Tibial nerve (tissue), 4 donors: ENCODE data around the gene FBXW11. TPM values are rescaled to one million over a fixed set of nuclear protein-coding genes. Genes with fewer than 3 reads are reported as not detected.

Experiments used
- DNase-seq, 2 donors: peaks; one replicate each; pipeline ENCODE4 v3.0.0-alpha.2; 2019; ENCODE audit warnings: low spot score in 2 of 2
- H3K27ac ChIP-seq, 4 donors: fragments of 200-600 bp; sonication (generic) in 3 of 4; one replicate each; pipeline ENCODE4 v1.5.1; 2017 to 2019; ENCODE audit warnings: mild to moderate bottlenecking in 1 of 4
- H3K27me3 ChIP-seq, 2 donors: fragments of 200-600 bp; sonication (generic) in 1 of 2; one replicate each; pipeline versions ENCODE4 v1.5.1 to v1.6.0; 2017 to 2019
- H3K36me3 ChIP-seq, 3 donors: fragments of 200-600 bp; sonication (generic); one replicate each; pipeline ENCODE4 v1.5.1; 2018 to 2019
- H3K4me1 ChIP-seq, 4 donors: fragments of 200-600 bp; sonication (generic) in 3 of 4; one replicate each; pipeline ENCODE4 v1.5.1; 2017 to 2019
- H3K4me3 ChIP-seq, 4 donors: fragments of 200-600 bp; sonication (generic) in 3 of 4; one replicate each; pipeline ENCODE4 v1.5.1; 2017 to 2019; ENCODE audit warnings: mild to moderate bottlenecking in 1 of 4, moderate library complexity in 1 of 4
- H3K9me3 ChIP-seq, 4 donors: fragments of 200-600 bp; sonication (generic) in 3 of 4; one replicate each; pipeline ENCODE4 v1.5.1; 2017 to 2019
- EP300 ChIP-seq, 2 donors: sonication (generic); formaldehyde crosslinking; IDR thresholded peaks; one replicate each; pipeline ENCODE4 v1.6.1; 2017; ENCODE audit warnings: antibody characterized with exemption in 2 of 2, mild to moderate bottlenecking in 1 of 2
- POLR2A ChIP-seq, 2 donors: fragments of 450-650 bp; IDR thresholded peaks; one replicate each; pipeline ENCODE4 v1.6.1; 2017; ENCODE audit warnings: antibody characterized with exemption in 2 of 2, mild to moderate bottlenecking in 2 of 2, moderate library complexity in 2 of 2
- WGBS, 2 donors: methylation state at CpG; one replicate each; pipeline ENCODE4 v1.1.5; 2018; 5-methylcytosine and 5-hydroxymethylcytosine counted together
- total RNA-seq, 4 donors: library from RNA; depleted of rRNA; stranded (reverse); fragments of >200 nt; gene quantifications; one replicate each; pipeline ENCODE4 v1.1.0, GENCODE V29; 2016
- TF ChIP-seq, protein P1 (sequence below), 5 experiments: fragments of 200-600 bp in 3 of 5; fragments of 450-650 bp in 2 of 5; sonication (generic) in 3 of 5; IDR thresholded peaks; one replicate each; pipeline ENCODE4 v1.5.1; 2016 to 2019; ENCODE audit warnings: antibody characterized with exemption in 5 of 5, mild to moderate bottlenecking in 3 of 5, moderate library complexity in 2 of 5

Gene FBXW11
- total RNA-seq, 4 donors from 2014 or later, result 49.2 to 96.4 (median 73.4) TPM

GRCh38 chr5:172052450-172053236 is 46.2 kb upstream of the FBXW11 start:
- TF ChIP-seq POLR2A (IDR thresholded peaks at IDR 0.05), result no peak
- TF ChIP-seq, protein P1, sequence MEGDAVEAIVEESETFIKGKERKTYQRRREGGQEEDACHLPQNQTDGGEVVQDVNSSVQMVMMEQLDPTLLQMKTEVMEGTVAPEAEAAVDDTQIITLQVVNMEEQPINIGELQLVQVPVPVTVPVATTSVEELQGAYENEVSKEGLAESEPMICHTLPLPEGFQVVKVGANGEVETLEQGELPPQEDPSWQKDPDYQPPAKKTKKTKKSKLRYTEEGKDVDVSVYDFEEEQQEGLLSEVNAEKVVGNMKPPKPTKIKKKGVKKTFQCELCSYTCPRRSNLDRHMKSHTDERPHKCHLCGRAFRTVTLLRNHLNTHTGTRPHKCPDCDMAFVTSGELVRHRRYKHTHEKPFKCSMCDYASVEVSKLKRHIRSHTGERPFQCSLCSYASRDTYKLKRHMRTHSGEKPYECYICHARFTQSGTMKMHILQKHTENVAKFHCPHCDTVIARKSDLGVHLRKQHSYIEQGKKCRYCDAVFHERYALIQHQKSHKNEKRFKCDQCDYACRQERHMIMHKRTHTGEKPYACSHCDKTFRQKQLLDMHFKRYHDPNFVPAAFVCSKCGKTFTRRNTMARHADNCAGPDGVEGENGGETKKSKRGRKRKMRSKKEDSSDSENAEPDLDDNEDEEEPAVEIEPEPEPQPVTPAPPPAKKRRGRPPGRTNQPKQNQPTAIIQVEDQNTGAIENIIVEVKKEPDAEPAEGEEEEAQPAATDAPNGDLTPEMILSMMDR (IDR thresholded peaks at IDR 0.05), result no peak
- no peak for TF ChIP-seq EP300 (IDR thresholded peaks at IDR 0.05)
- Histone ChIP-seq H3K27me3 (no peaks in the 10 kb centered on the region), H3K4me1 (peaks cover 0 to 10% (median 2%) of the 10 kb centered on the region in 4 donors), H3K27ac (peak overlapping the region in 3 of 4 donors; percentile 23 to 83 (median 75)), H3K4me3 (no peak overlapping the region), H3K36me3 (peaks cover 0 to 94% (median 20%) of the 10 kb centered on the region in 3 donors), H3K9me3 (no peaks in the 10 kb centered on the region)
- 76 to 78% methylated on average over 16 to 19 of the region's 19 CpGs for WGBS, 2 donors
- DNase-seq, result no peak

DNA sequence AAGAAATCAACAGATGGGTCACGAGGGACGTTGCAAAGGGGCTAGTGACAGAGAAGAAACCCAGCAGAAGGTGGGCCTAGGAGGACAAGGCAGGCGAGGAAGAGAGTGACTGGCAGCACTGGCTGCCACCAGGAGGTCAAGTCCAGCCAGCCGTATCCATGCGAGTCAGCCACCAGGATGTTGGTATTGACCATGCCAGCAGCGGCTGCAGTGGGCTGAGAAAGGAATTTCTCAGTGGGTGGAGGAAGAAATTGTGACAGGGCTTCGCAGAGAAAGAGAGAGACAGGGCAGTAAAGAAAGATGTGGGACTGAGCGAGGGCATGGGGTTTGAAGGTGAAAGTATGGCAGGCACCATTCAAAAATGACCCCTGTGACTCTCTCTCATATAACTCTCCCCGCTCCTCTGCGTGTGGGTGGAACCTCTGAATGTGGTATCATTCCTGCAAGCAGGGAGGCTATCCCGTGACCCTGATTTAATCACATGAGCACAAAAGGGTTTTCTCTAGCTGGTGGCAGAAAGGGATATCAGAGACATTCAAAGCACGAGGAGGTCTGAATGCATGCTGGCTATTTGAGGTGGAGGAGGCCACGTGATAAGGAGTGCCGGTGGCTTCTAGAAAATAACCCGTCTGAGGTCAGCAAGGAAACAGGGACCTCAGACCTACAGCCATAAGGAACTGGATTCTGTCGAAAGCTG is 45.4 kb upstream of the FBXW11 start:
- H3K27ac ChIP-seq, result peak overlapping the region in 3 of 4 donors; percentile 23 to 83 (median 75)
- no peaks in the 10 kb centered on the region for H3K27me3 ChIP-seq
- no peaks in the 10 kb centered on the region for H3K9me3 ChIP-seq
- H3K36me3 ChIP-seq, result peaks cover 0 to 95% (median 13%) of the 10 kb centered on the region in 3 donors
- TF ChIP-seq POLR2A (IDR thresholded peaks at IDR 0.05), result no peak
- TF ChIP-seq, protein P1 (IDR thresholded peaks at IDR 0.05), result no peak
- TF ChIP-seq EP300 (IDR thresholded peaks at IDR 0.05), result peak in 1 of 2 donors; percentile 22
- 55 to 60% methylated on average over 16 of the region's 16 CpGs for WGBS, 2 donors
- DNase-seq, result no peak
- H3K4me1 ChIP-seq, result peaks cover 0 to 16% (median 2%) of the 10 kb centered on the region in 4 donors
- H3K4me3 ChIP-seq, result no peak overlapping the region

- Histone ChIP-seq H3K27me3 (no peaks in the 10 kb centered on the region), H3K4me1 (peaks cover 0 to 16% (median 2%) of the 10 kb centered on the region in 4 donors), H3K27ac (peak overlapping the region in 1 of 4 donors; percentile 36), H3K9me3 (no peaks in the 10 kb centered on the region), H3K4me3 (no peak overlapping the region), H3K36me3 (peaks cover 0 to 83% (median 13%) of the 10 kb centered on the region in 3 donors)
- WGBS, 2 donors, result 74 to 83% methylated on average over 4 of the region's 4 CpGs
- no peak for DNase-seq
- TF ChIP-seq, protein P1 (IDR thresholded peaks at IDR 0.05), result no peak
- TF ChIP-seq EP300 (IDR thresholded peaks at IDR 0.05), result no peak
These were observed 43.6 kb upstream of the FBXW11 start for GRCh38 chr5:172050080-172050479.

- H3K4me1 ChIP-seq, result peaks cover 0 to 16% (median 2%) of the 10 kb centered on the region in 4 donors
- peaks cover 0 to 82% (median 11%) of the 10 kb centered on the region in 3 donors for H3K36me3 ChIP-seq
- TF ChIP-seq, protein P1 (IDR thresholded peaks at IDR 0.05), result no peak
- TF ChIP-seq POLR2A (IDR thresholded peaks at IDR 0.05) (no peak), EP300 (IDR thresholded peaks at IDR 0.05) (no peak)
- no peaks in the 10 kb centered on the region for H3K27me3 ChIP-seq
- DNase-seq, result no peak
- H3K9me3 ChIP-seq, result no peaks in the 10 kb centered on the region
- no peak overlapping the region for H3K4me3 ChIP-seq
- H3K27ac ChIP-seq, result peak overlapping the region in 2 of 4 donors; percentile 32 to 48
- WGBS, 2 donors, result 72 to 76% methylated on average over 12 of the region's 12 CpGs
These were observed 42.9 kb upstream of the FBXW11 start for GRCh38 chr5:172049226-172049796.
